SJSA1 (cell line): ENCODE results near the gene PITPNB. TPM values are rescaled to one million over a fixed set of nuclear protein-coding genes. Genes with fewer than 3 reads are reported as not detected.

Source experiments
- DNase-seq, 2 experiments: peaks; one replicate each; pipeline ENCODE4 v3.0.0-alpha.2; 2015 to 2020; ENCODE audit warnings: low spot score in 2 of 2, low read depth in 1 of 2
- H3K27ac ChIP-seq: fragments of 250-450 bp; sonication (Bioruptor Pico); 2 replicates; pipeline ENCODE4 v1.5.1; 2020; ENCODE audit warnings: mild to moderate bottlenecking, moderate library complexity
- H3K27me3 ChIP-seq: fragments of 250-450 bp; sonication (Bioruptor Pico); replicated peaks from 2 replicates; pipeline ENCODE4 v1.5.1; 2020; ENCODE audit warnings: mild to moderate bottlenecking, moderate library complexity
- H3K36me3 ChIP-seq: fragments of 250-450 bp; sonication (Bioruptor Pico); 2 replicates; pipeline ENCODE4 v1.5.1; 2020; ENCODE audit warnings: mild to moderate bottlenecking
- H3K4me1 ChIP-seq: fragments of 250-450 bp; sonication (Bioruptor Pico); replicated peaks from 2 replicates; pipeline ENCODE4 v1.6.1; 2021; ENCODE audit warnings: mild to moderate bottlenecking
- H3K4me3 ChIP-seq: fragments of 250-450 bp; sonication (Bioruptor Pico); 2 replicates; pipeline ENCODE4 v1.5.1; 2020; ENCODE audit warnings: mild to moderate bottlenecking
- H3K9me3 ChIP-seq: fragments of 250-450 bp; sonication (Bioruptor Pico); replicated peaks from 2 replicates; pipeline ENCODE4 v1.5.1; 2020; ENCODE audit warnings: mild to moderate bottlenecking
- total RNA-seq: library from RNA; depleted of rRNA; stranded (reverse); fragments of >200 nt; shearing (Covaris generic); gene quantifications from 2 replicates; pipeline ENCODE4 v1.2.3, GENCODE V29; 2014; rRNA removed

Gene PITPNB
- total RNA-seq: 24.0 and 28.3 TPM in 2 replicates

DNA sequence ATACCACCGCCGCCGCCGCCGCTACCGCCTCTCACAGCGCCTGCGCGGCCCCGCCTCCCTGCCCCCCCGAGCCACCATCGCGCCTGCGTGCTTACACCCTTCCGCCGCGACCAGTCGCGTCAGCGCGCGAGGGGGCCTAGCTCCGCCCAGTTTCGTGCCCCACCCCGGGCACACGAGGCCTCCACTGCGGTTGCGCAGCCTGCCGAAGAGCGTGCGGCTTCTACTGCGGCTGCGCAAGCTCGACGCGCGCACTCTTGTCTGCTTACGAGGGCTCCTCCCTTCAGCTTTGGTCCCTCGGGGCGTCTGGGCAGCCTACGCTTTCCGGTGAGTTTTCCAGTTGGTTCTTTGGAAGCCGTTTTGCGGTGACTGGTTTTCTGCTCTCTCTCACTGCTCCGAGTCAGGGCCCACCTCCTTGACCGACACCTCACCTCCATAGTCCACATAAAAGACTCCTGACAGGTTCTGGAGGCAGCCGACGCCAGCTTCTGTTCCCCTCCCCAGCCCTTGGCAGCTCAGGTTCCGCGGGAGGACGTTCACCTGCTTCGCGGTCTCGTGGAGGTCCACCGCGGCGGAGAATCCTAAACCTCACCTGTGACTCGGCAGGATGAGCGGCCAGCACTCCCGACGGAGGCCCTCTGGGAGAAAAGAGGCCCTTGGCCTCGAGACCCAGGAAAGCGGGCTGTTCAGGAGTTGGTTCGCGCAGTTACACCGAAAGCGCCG lies at the start of gene PITPNB:
Gene PITPNB, minus strand, starts transcription at position 35 of the 720 bp plus-strand sequence. CDS start 65 bp downstream, outside the sequence.
- no peaks in the 10 kb centered on the region for H3K27me3 ChIP-seq
- peak within 1 kb of the TSS; percentile 86 for H3K27ac ChIP-seq
- peaks cover 32% of the 10 kb centered on the region for H3K4me1 ChIP-seq
- no peaks in the 10 kb centered on the region for H3K9me3 ChIP-seq
- peak within 1 kb of the TSS; percentile 71 for H3K4me3 ChIP-seq
- peaks cover 13% of the 10 kb centered on the region for H3K36me3 ChIP-seq
- DNase-seq: peak; percentile 98

DNA sequence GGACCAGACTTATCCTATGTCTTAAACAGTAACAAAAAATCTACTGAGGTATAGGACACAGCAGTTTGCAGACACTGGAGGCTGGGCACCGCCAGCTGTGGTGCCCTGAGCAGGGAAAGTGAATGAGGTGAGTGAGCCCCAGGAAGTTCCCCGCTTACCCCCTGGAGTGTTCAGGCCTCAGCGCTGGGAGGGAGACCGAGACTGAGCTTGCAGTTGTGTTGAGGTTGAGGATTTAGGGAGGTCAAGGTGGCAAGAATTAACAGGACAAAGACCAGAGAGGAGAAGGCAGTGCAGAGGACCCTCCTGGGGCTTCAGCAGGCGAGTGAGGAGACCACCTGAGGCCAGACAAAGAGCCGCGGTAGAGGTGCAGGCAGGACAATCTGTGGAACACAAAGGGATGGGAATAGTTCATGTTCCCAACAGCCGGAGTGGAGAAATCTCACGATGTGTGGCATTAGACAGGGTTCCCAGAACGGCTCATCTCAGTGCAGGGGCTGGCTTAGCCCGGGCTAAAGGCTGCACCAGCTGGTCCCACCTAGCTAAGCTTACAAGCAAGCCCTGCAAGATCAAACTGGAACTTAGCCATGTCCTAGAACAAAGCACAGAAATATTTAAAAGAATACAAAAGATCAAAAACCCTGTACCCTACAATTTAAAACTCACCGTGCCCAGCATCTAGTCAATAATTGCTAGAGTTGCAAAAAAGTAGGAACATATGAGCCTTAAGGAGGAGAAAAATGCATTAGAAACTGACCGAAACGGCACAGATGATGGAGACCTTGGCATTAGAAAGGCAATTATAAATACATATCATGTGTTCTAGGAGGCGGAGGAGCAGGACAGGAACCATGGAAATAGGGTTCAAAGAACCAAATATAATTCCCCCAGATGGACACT lies 47.4 kb upstream of the PITPNB start:
- DNase-seq: no peak
- Histone ChIP-seq H3K27ac (no peak overlapping the region), H3K9me3 (no peaks in the 10 kb centered on the region), H3K27me3 (no peaks in the 10 kb centered on the region), H3K36me3 (no peaks in the 10 kb centered on the region), H3K4me3 (no peak overlapping the region), H3K4me1 (peaks cover 8% of the 10 kb centered on the region)

DNA sequence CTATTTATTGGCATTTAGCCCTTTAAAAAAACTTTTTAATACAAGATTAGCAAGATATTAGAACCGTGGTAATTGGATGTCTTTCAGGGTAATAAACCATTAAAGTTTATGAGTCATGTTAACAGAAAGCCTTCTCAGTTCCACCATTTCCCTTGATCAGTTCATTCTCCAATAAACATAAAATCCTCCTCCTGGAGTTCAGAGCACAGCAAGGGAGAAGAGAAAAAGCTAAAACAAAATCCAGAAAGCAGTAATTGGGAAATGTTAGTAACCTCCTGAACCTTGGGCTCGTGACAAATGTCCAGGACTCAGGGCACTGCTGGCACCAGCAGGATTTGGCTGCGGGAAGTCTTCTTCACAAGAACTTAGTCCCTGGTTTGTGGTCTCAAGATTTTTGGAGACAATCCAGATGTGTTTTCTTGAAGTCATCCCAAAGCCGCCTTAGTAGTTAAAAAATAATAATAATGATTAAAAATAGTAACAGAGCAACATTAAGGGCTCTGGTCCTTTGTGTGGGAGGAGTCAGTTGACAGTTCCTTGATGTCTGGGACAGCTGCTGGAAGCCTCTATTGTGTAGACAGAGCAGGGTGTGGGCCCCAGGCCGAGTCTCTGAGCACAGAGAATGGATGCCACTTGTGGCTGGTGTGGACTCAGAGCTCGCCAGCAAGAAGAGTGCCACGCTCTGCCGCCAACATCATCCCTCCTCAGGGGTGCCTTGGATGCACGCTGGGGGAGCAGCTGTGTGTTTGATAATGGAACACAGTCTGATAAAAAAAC lies 43.4 kb upstream of the PITPNB start:
- no peaks in the 10 kb centered on the region for H3K36me3 ChIP-seq
- no peaks in the 10 kb centered on the region for H3K27me3 ChIP-seq
- peaks cover 15% of the 10 kb centered on the region for H3K4me1 ChIP-seq
- no peak overlapping the region for H3K27ac ChIP-seq
- H3K9me3 ChIP-seq: no peaks in the 10 kb centered on the region
- DNase-seq: no peak
- H3K4me3 ChIP-seq: no peak overlapping the region

DNA sequence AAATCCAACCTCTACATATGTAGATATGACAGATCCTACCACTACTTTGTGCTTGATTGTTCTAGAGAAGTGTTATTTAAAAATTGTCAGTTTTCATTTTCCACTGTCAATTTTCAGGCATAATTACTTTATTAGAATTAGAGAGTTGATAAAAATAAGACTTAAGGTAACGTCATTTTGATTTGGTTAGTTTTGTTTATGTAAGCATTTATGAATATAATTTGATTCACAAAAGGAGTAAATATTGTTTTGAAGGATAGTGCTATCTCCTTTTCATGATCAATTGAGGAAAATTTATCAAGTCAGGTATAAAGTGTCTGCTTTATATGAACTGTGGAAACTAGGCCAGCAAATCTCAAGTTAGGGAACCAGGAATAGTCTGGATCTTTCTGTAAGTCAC lies 42.6 kb upstream of the PITPNB start:
- no peak overlapping the region for H3K27ac ChIP-seq
- H3K4me3 ChIP-seq: no peak overlapping the region
- DNase-seq: no peak
- no peaks in the 10 kb centered on the region for H3K9me3 ChIP-seq
- peaks cover 15% of the 10 kb centered on the region for H3K4me1 ChIP-seq
- H3K36me3 ChIP-seq: no peaks in the 10 kb centered on the region
- no peaks in the 10 kb centered on the region for H3K27me3 ChIP-seq

DNA sequence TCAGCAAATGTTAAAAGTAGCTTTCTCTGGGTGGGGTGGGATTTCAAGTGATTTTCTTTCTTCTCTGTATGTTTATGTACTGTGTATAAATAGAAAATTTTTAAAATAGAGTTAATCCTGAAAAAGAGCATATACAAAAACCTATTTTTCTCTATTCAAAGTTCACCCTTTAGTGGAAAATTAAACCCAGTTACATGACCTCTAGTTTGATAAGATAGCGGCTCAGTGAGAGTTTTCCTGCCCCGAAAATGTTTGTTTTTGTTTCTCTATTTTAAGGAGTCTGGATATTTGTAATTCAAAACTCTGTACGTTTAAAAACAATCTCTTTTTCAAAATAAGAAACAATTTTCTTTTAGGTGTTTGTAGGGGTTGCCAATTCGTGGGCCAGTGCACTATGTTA lies 42.1 kb upstream of the PITPNB start:
- Histone ChIP-seq H3K4me1 (peaks cover 15% of the 10 kb centered on the region), H3K27ac (no peak overlapping the region), H3K27me3 (no peaks in the 10 kb centered on the region), H3K9me3 (no peaks in the 10 kb centered on the region), H3K4me3 (no peak overlapping the region), H3K36me3 (no peaks in the 10 kb centered on the region)
- no peak for DNase-seq

DNA sequence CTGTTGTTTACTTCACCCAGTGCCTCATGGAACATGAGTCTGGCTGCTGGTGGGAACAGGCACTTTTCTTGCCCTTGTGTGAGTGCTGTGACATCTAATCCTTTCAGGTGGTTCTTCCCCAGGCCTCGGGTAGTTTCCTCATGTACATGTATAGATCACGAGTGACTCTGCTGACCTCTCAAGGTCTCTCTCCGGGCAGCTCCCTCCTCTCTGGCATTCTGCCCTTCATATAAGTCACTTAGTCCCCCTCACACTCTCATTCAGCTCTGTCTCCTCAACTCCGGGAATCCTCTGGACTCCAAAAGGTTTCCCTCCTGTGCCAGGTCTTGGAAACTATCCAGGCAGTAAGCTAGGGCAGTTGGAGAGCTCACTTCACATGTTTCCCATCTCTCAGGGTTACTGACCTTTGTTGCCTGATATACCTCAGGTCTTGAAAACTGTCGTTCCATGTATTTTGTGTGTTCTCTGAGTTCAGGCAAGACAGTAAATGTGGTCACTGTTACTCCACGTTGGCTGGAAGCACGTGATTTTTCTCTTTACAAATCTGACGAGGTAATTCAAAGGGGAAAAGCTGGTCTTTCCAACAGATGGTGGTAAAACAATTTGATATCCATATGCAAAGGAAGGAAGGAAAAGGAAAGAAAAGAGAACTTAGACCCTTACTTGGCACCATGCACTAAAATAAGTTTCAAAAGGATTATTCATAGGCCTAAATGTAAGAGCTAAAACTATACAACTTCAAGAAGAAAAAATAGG lies 40.5 kb upstream of the PITPNB start:
- Histone ChIP-seq H3K27ac (no peak overlapping the region), H3K9me3 (no peaks in the 10 kb centered on the region), H3K4me3 (no peak overlapping the region), H3K36me3 (no peaks in the 10 kb centered on the region), H3K27me3 (no peaks in the 10 kb centered on the region), H3K4me1 (peaks cover 12% of the 10 kb centered on the region)
- no peak for DNase-seq

DNA sequence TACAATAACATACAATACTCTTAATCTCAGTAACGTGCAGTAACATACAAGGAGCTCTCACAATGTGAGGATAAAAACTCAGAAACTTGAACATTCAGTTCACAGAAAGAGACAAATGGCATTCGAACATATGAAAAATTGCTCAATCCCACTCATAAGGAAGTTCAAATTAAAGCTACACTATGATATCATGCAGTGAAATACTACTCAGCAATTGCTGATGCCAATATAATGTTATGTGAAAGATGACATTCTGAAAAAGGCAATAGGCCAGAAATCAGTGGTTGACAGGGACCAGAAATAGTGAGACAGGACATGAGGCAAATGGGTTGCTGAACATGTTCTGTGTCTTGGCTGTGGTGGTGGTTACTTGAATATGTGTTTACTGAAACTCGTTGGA lies 33.7 kb upstream of the PITPNB start:
- Histone ChIP-seq H3K36me3 (no peaks in the 10 kb centered on the region), H3K4me1 (peaks cover 12% of the 10 kb centered on the region), H3K27ac (no peak overlapping the region; the same call in 1 of the 2 replicates), H3K9me3 (no peaks in the 10 kb centered on the region), H3K27me3 (no peaks in the 10 kb centered on the region), H3K4me3 (no peak overlapping the region)
- DNase-seq: no peak

DNA sequence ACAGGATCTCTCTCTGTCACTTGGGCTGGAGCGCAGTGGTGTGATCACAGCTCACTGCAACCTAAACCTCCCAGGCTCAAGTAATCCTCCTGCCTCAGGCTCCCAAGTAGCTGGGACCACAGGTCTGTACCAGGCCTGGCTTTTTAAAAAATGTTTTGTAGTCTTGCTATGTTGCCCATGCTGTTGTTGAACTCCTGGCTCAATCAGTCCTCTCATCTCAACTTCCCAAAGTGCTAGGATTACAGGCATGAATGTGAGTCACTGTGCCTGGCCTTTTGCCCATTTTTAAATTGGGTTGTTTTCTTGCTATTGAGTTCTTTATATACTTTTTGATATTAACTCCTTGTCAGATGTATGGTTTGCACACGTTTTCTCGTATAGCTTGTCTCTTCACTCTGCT lies 33.0 kb upstream of the PITPNB start:
- Histone ChIP-seq H3K9me3 (no peaks in the 10 kb centered on the region), H3K27me3 (no peaks in the 10 kb centered on the region), H3K27ac (no peak overlapping the region), H3K4me1 (peaks cover 12% of the 10 kb centered on the region), H3K36me3 (no peaks in the 10 kb centered on the region), H3K4me3 (no peak overlapping the region)
- peak in 1 of 2 experiments; percentile 68 for DNase-seq

DNA sequence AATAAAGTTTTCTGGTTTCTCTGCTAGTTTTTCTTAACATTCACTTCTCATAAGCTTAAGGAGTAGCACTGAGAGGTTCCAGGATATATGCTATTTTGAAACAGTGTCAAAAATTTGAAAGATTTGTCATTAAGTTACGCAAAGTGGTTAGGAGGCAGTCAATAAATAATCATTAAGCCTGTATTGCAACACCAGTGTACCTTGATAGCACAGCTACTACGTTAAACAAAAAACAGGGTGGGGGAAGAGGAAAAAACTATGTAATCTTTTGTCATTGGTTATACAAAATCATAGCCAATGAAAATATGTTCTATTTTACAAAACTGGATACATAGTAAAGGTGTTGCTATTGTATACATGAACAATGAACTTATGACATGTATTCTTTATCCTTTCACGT lies 30.4 kb upstream of the PITPNB start:
- H3K4me1 ChIP-seq: peaks cover 12% of the 10 kb centered on the region
- DNase-seq: no peak
- H3K27ac ChIP-seq: no peak overlapping the region
- no peak overlapping the region for H3K4me3 ChIP-seq
- H3K9me3 ChIP-seq: no peaks in the 10 kb centered on the region
- no peaks in the 10 kb centered on the region for H3K36me3 ChIP-seq
- no peaks in the 10 kb centered on the region for H3K27me3 ChIP-seq

DNA sequence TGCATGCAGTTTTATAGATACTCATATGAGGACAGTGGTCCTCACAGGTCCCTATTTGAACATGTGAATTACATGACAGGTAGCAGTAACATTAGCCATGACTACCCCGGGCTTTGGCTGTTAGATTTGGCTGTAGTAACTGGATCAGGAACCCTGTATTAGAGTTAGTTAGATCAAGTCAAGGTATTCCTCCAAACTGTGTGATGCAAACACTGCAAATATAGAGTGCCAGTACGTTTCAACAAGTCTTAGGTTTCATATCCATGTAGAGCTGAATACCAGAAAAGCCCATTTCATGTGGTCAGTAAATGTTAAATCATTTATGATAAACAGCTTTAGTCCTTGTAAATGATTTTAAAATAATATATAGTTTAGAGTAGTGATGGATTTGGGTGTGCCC lies 29.5 kb upstream of the PITPNB start:
- no peaks in the 10 kb centered on the region for H3K36me3 ChIP-seq
- H3K9me3 ChIP-seq: no peaks in the 10 kb centered on the region
- H3K4me1 ChIP-seq: peaks cover 12% of the 10 kb centered on the region
- H3K27me3 ChIP-seq: no peaks in the 10 kb centered on the region
- no peak overlapping the region for H3K4me3 ChIP-seq
- no peak overlapping the region for H3K27ac ChIP-seq
- DNase-seq: no peak

DNA sequence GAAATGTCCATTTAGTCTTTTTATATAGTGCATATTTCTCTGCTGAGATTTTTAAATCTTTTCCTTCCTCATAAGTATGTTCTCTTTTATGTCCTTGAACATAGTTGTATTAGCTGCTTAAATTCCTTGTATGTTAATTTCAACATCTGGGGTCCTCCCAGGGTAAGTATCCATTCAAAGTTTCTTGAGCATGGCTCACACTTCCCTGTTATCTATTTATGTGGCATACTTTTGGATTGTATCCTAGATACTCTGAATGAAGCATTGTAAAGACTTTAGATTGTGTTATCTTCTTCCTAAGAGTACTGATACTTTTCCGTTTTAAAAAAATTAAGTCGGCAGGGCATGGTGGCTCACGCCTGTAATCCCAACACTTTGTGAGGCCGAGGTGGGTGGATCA lies 28.4 kb upstream of the PITPNB start:
- Histone ChIP-seq H3K9me3 (no peaks in the 10 kb centered on the region), H3K36me3 (no peaks in the 10 kb centered on the region), H3K27me3 (no peaks in the 10 kb centered on the region), H3K4me3 (no peak overlapping the region), H3K27ac (no peak overlapping the region), H3K4me1 (peaks cover 10% of the 10 kb centered on the region)
- no peak for DNase-seq

DNA sequence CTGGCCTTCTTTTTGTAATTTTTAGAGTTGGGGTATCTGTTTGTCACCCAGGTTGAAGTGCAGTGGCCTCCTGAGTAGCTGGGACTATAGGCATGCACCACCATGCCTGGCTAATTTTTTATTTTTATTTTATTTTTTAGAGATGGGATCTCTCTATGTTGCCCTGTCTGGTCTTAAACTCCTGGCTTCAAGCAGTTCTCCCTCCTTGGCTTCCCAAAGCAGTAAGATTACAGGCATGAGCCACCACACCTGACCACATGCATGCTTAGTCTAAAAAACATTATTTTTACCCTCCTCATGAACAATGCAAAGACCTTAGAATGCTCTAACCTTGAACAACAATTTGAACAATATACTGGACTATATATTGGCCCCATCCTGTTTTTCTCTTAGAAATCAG lies 22.1 kb upstream of the PITPNB start:
- no peak for DNase-seq
- Histone ChIP-seq H3K36me3 (no peaks in the 10 kb centered on the region), H3K27me3 (no peaks in the 10 kb centered on the region), H3K27ac (no peak overlapping the region), H3K4me3 (no peak overlapping the region), H3K4me1 (no peaks in the 10 kb centered on the region), H3K9me3 (no peaks in the 10 kb centered on the region)

DNA sequence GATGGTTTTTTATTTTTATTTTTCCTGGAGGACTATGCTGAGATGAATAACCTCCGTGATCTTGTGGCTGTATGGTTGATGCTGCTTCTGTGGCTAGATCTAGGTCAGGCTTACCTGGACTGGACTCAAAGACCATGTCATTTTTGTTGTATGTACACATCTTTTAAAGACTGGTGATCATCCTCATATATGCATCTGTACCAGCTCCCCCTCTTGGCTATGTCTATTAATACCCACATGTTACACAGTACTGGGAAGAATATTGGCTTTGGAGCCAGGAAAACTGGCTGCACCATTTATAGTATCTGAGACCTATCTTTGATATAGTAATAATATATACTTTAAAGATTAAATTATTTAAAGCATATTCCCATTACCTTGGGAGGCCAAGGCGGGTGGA lies 18.4 kb upstream of the PITPNB start:
- Histone ChIP-seq H3K4me3 (no peak overlapping the region), H3K36me3 (no peaks in the 10 kb centered on the region), H3K4me1 (no peaks in the 10 kb centered on the region), H3K27me3 (no peaks in the 10 kb centered on the region), H3K27ac (no peak overlapping the region), H3K9me3 (no peaks in the 10 kb centered on the region)
- DNase-seq: no peak
